ENCODE measurements around the gene SLC9A9.

SLC9A9 gene

GRCh38 chr3:143576568-143577270 lies 271.5 kb downstream of the SLC9A9 start:
- no peak overlapping the region for H3K27ac ChIP-seq (ENCODE audit: low read depth, low read length)
- H2BK5ac ChIP-seq (ENCODE audit: low read length): no peak overlapping the region
- no peak overlapping the region for H3K18ac ChIP-seq (ENCODE audit: low read length)
- H2BK15ac ChIP-seq (replicated peaks; ENCODE audit: low read depth): no peak overlapping the region
- no peaks in the 10 kb centered on the region for H3K79me2 ChIP-seq (ENCODE audit: control insufficient read depth, insufficient read depth, low read length)
- H3K56ac ChIP-seq (ENCODE audit: low read length): no peak overlapping the region
- H3K23ac ChIP-seq (ENCODE audit: low read length): no peak overlapping the region
- no CpG with 5 or more reads among the region's 5 CpGs for WGBS (ENCODE audit: extremely low coverage, insufficient coverage, low lambda C conversion rate)
- H3K4me3 ChIP-seq (ENCODE audit: low read length): no peak overlapping the region
- H2BK120ac ChIP-seq (ENCODE audit: low read depth, low read length): no peak overlapping the region
- H4K8ac ChIP-seq (ENCODE audit: low read depth, low read length): no peak overlapping the region
- no peak overlapping the region for H2AK5ac ChIP-seq (ENCODE audit: low read length)
- no peak overlapping the region for H3K4ac ChIP-seq (ENCODE audit: low read depth, low read length)
- no peak for DNase-seq
- H4K5ac ChIP-seq (ENCODE audit: low read length): no peak overlapping the region
- H3K27me3 ChIP-seq (ENCODE audit: insufficient read depth, low read length, poor library complexity): no peaks in the 10 kb centered on the region
- H3K4me2 ChIP-seq (ENCODE audit: low read length): no peak overlapping the region
- no peaks in the 10 kb centered on the region for H3K79me1 ChIP-seq (ENCODE audit: low read length)
- peaks cover 2% of the 10 kb centered on the region for H3K4me1 ChIP-seq (ENCODE audit: control insufficient read depth, low read depth, low read length)
- no peaks in the 10 kb centered on the region for H3K36me3 ChIP-seq (ENCODE audit: control insufficient read depth, insufficient read depth, low read length)
- H3K9ac ChIP-seq (ENCODE audit: low read length): no peak overlapping the region

GRCh38 chr3:143574933-143575332 lies 273.3 kb downstream of the SLC9A9 start:
- Histone ChIP-seq H3K56ac (ENCODE audit: low read length) (no peak overlapping the region), H3K4me3 (ENCODE audit: low read length) (no peak overlapping the region), H3K9ac (ENCODE audit: low read length) (no peak overlapping the region), H3K36me3 (ENCODE audit: control insufficient read depth, insufficient read depth, low read length) (no peaks in the 10 kb centered on the region), H2BK120ac (ENCODE audit: low read depth, low read length) (no peak overlapping the region), H3K27me3 (ENCODE audit: insufficient read depth, low read length, poor library complexity) (no peaks in the 10 kb centered on the region), H3K79me1 (ENCODE audit: low read length) (no peaks in the 10 kb centered on the region), H2BK5ac (ENCODE audit: low read length) (no peak overlapping the region), H4K8ac (ENCODE audit: low read depth, low read length) (no peak overlapping the region), H3K4me1 (ENCODE audit: control insufficient read depth, low read depth, low read length) (no peaks in the 10 kb centered on the region), H3K4me2 (ENCODE audit: low read length) (no peak overlapping the region), H3K4ac (ENCODE audit: low read depth, low read length) (no peak overlapping the region), H3K79me2 (ENCODE audit: control insufficient read depth, insufficient read depth, low read length) (no peaks in the 10 kb centered on the region), H2BK15ac (replicated peaks; ENCODE audit: low read depth) (no peak overlapping the region), H4K5ac (ENCODE audit: low read length) (no peak overlapping the region), H3K18ac (ENCODE audit: low read length) (no peak overlapping the region), H3K23ac (ENCODE audit: low read length) (no peak overlapping the region), H2AK5ac (ENCODE audit: low read length) (no peak overlapping the region), H3K27ac (ENCODE audit: low read depth, low read length) (no peak overlapping the region)
- no peak for DNase-seq
- no CpG with 5 or more reads among the region's 1 CpG for WGBS (ENCODE audit: extremely low coverage, insufficient coverage, low lambda C conversion rate)

DNA sequence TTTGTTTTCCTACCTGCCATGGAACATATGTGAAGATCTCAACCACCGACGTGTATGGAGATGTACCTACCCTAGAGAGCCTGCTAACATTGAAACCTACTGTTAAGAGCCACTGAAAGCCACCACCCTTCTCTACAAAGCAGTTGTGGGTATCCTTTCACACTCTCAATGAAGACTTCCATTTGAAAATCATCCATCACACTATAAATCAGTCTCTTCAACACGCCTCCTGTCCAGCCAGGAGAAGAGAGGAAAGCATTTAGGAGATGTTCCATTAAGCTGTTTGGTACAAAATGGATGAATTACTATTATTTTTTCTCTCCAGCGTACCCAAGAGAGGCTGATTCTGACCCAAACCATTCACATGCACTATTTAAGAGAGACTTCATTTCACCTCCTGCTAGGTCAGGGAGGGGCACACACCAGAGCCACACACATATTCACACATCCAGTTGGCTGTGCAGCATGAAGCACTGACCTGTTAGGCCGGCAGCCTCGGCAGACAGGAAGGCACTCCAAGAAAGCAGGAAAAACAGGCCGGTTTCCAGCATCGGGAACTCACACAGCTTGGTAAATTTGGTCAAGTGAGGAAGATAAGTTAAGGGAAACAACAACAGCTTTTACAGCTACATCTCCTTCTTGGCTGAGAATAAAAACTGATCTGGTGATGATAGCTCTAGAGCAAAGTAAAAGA lies 274.5 kb downstream of the SLC9A9 start:
- no CpG with 5 or more reads among the region's 8 CpGs for WGBS (ENCODE audit: extremely low coverage, insufficient coverage, low lambda C conversion rate)
- H3K23ac ChIP-seq (ENCODE audit: low read length): no peak overlapping the region

GRCh38 chr3:143571548-143571947 lies 276.7 kb downstream of the SLC9A9 start:
- H2BK5ac ChIP-seq (ENCODE audit: low read length): no peak overlapping the region
- H3K4me1 ChIP-seq (ENCODE audit: control insufficient read depth, low read depth, low read length): no peaks in the 10 kb centered on the region
- no peak overlapping the region for H3K27ac ChIP-seq (ENCODE audit: low read depth, low read length)
- H3K23ac ChIP-seq (ENCODE audit: low read length): no peak overlapping the region
- H3K4ac ChIP-seq (ENCODE audit: low read depth, low read length): no peak overlapping the region
- H3K56ac ChIP-seq (ENCODE audit: low read length): no peak overlapping the region
- no peak overlapping the region for H3K4me3 ChIP-seq (ENCODE audit: low read length)
- H3K36me3 ChIP-seq (ENCODE audit: control insufficient read depth, insufficient read depth, low read length): no peaks in the 10 kb centered on the region
- DNase-seq: no peak
- H3K18ac ChIP-seq (ENCODE audit: low read length): no peak overlapping the region
- H2AK5ac ChIP-seq (ENCODE audit: low read length): no peak overlapping the region
- WGBS (ENCODE audit: extremely low coverage, insufficient coverage, low lambda C conversion rate): no CpG with 5 or more reads among the region's 1 CpG
- H2BK15ac ChIP-seq (replicated peaks; ENCODE audit: low read depth): no peak overlapping the region
- no peaks in the 10 kb centered on the region for H3K27me3 ChIP-seq (ENCODE audit: insufficient read depth, low read length, poor library complexity)
- no peaks in the 10 kb centered on the region for H3K79me1 ChIP-seq (ENCODE audit: low read length)
- H3K9ac ChIP-seq (ENCODE audit: low read length): no peak overlapping the region
- no peaks in the 10 kb centered on the region for H3K79me2 ChIP-seq (ENCODE audit: control insufficient read depth, insufficient read depth, low read length)
- H3K4me2 ChIP-seq (ENCODE audit: low read length): no peak overlapping the region
- H2BK120ac ChIP-seq (ENCODE audit: low read depth, low read length): no peak overlapping the region
- H4K8ac ChIP-seq (ENCODE audit: low read depth, low read length): no peak overlapping the region
- no peak overlapping the region for H4K5ac ChIP-seq (ENCODE audit: low read length)

More for the DNA sequence above, 274.5 kb downstream of the SLC9A9 start:
- H3K4me2 ChIP-seq (ENCODE audit: low read length): no peak overlapping the region
- H4K5ac ChIP-seq (ENCODE audit: low read length): no peak overlapping the region
- no peak overlapping the region for H3K18ac ChIP-seq (ENCODE audit: low read length)
- no peak overlapping the region for H2BK15ac ChIP-seq (replicated peaks; ENCODE audit: low read depth)
- no peak overlapping the region for H3K9ac ChIP-seq (ENCODE audit: low read length)
- no peak overlapping the region for H3K4ac ChIP-seq (ENCODE audit: low read depth, low read length)
- no peak overlapping the region for H2BK120ac ChIP-seq (ENCODE audit: low read depth, low read length)
- H4K8ac ChIP-seq (ENCODE audit: low read depth, low read length): no peak overlapping the region
- no peaks in the 10 kb centered on the region for H3K4me1 ChIP-seq (ENCODE audit: control insufficient read depth, low read depth, low read length)
- H3K4me3 ChIP-seq (ENCODE audit: low read length): no peak overlapping the region
- H3K56ac ChIP-seq (ENCODE audit: low read length): no peak overlapping the region
- H3K79me2 ChIP-seq (ENCODE audit: control insufficient read depth, insufficient read depth, low read length): no peaks in the 10 kb centered on the region
- H3K79me1 ChIP-seq (ENCODE audit: low read length): no peaks in the 10 kb centered on the region
- no peaks in the 10 kb centered on the region for H3K27me3 ChIP-seq (ENCODE audit: insufficient read depth, low read length, poor library complexity)
- no peak for DNase-seq
- no peak overlapping the region for H2BK5ac ChIP-seq (ENCODE audit: low read length)
- H3K36me3 ChIP-seq (ENCODE audit: control insufficient read depth, insufficient read depth, low read length): no peaks in the 10 kb centered on the region
- H2AK5ac ChIP-seq (ENCODE audit: low read length): no peak overlapping the region
- H3K27ac ChIP-seq (ENCODE audit: low read depth, low read length): no peak overlapping the region

GRCh38 chr3:143567823-143568222 lies 280.4 kb downstream of the SLC9A9 start:
- Histone ChIP-seq H2BK15ac (replicated peaks; ENCODE audit: low read depth) (no peak overlapping the region), H3K27me3 (ENCODE audit: insufficient read depth, low read length, poor library complexity) (no peaks in the 10 kb centered on the region), H3K79me2 (ENCODE audit: control insufficient read depth, insufficient read depth, low read length) (no peaks in the 10 kb centered on the region), H3K18ac (ENCODE audit: low read length) (no peak overlapping the region), H3K23ac (ENCODE audit: low read length) (no peak overlapping the region), H3K4me3 (ENCODE audit: low read length) (no peak overlapping the region), H3K4me2 (ENCODE audit: low read length) (no peak overlapping the region), H3K9ac (ENCODE audit: low read length) (no peak overlapping the region), H2AK5ac (ENCODE audit: low read length) (no peak overlapping the region), H3K56ac (ENCODE audit: low read length) (no peak overlapping the region), H4K8ac (ENCODE audit: low read depth, low read length) (no peak overlapping the region), H3K27ac (ENCODE audit: low read depth, low read length) (no peak overlapping the region), H2BK5ac (ENCODE audit: low read length) (no peak overlapping the region), H3K4ac (ENCODE audit: low read depth, low read length) (no peak overlapping the region), H3K36me3 (ENCODE audit: control insufficient read depth, insufficient read depth, low read length) (no peaks in the 10 kb centered on the region), H3K79me1 (ENCODE audit: low read length) (no peaks in the 10 kb centered on the region), H3K4me1 (ENCODE audit: control insufficient read depth, low read depth, low read length) (no peaks in the 10 kb centered on the region), H2BK120ac (ENCODE audit: low read depth, low read length) (no peak overlapping the region), H4K5ac (ENCODE audit: low read length) (no peak overlapping the region)
- WGBS (ENCODE audit: extremely low coverage, insufficient coverage, low lambda C conversion rate): no CpG with 5 or more reads among the region's 2 CpGs
- no peak for DNase-seq

DNA sequence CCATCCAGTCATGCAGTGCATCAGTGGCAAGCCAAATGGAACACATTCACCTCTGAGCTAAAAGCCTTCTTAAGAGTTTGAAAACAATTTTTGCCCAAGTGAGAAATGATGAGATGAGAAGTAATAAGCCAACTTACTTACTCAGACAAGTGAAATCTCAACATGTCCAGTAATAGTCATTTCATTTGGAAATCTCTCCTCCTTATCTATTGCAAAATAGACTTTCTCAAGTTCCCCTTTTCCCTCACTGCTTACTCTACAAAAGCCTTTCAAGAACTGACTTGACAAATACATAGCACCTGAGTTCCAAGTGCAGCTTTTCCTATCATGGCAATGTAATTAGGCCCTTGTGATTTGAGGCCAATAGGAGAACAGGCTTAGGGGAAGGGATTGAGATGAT lies 282.3 kb downstream of the SLC9A9 start:
- Histone ChIP-seq H3K27me3 (ENCODE audit: insufficient read depth, low read length, poor library complexity) (no peaks in the 10 kb centered on the region), H3K4me2 (ENCODE audit: low read length) (no peak overlapping the region), H2BK5ac (ENCODE audit: low read length) (no peak overlapping the region), H3K56ac (ENCODE audit: low read length) (no peak overlapping the region), H3K4me1 (ENCODE audit: control insufficient read depth, low read depth, low read length) (no peaks in the 10 kb centered on the region), H2BK120ac (ENCODE audit: low read depth, low read length) (no peak overlapping the region), H3K79me2 (ENCODE audit: control insufficient read depth, insufficient read depth, low read length) (no peaks in the 10 kb centered on the region), H3K4me3 (ENCODE audit: low read length) (no peak overlapping the region), H3K23ac (ENCODE audit: low read length) (no peak overlapping the region), H3K27ac (ENCODE audit: low read depth, low read length) (no peak overlapping the region), H3K36me3 (ENCODE audit: control insufficient read depth, insufficient read depth, low read length) (no peaks in the 10 kb centered on the region), H3K4ac (ENCODE audit: low read depth, low read length) (no peak overlapping the region), H4K8ac (ENCODE audit: low read depth, low read length) (no peak overlapping the region), H3K9ac (ENCODE audit: low read length) (no peak overlapping the region), H2AK5ac (ENCODE audit: low read length) (no peak overlapping the region), H3K18ac (ENCODE audit: low read length) (no peak overlapping the region), H2BK15ac (replicated peaks; ENCODE audit: low read depth) (no peak overlapping the region), H4K5ac (ENCODE audit: low read length) (no peak overlapping the region), H3K79me1 (ENCODE audit: low read length) (no peaks in the 10 kb centered on the region)
- DNase-seq: no peak
